GM18858 (cell line): ENCODE results near the gene DSTN.

Source experiments
- ATAC-seq: cut with Tn5 transposase; IDR thresholded peaks from one replicate; pipeline ENCODE4 v1.9.1; 2021; ENCODE audit not compliant: unreplicated experiment

Gene DSTN

GRCh38 chr20:17579369-17580039 lies 9.6 kb downstream of the DSTN start:
- ATAC-seq: no peak

- no peak for ATAC-seq
Measured at GRCh38 chr20:17580895-17581294, 11.0 kb downstream of the DSTN start.

DNA sequence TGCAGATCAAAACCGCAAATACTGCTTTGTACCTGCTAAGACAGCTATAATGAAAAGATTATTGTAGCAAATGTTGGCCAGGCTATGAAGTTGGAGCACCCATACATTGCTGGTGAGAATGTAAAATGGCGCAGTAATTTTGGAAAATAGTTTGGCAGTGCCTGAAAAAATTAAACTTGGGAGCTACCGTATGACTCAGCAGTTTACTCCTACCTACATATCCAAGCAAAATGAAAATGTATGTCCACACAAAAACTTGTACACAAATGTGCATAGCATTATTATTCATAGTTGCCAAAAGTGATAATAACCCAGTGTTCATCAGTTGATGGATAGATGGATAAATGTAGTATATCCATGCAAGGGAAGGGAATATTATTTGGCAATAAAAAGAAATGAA lies 13.3 kb downstream of the DSTN start:
- ATAC-seq: no peak

GRCh38 chr20:17584689-17585088 lies 14.8 kb downstream of the DSTN start:
- no peak for ATAC-seq

- ATAC-seq: no peak
Measured at GRCh38 chr20:17586250-17586649, 16.4 kb downstream of the DSTN start.

DNA sequence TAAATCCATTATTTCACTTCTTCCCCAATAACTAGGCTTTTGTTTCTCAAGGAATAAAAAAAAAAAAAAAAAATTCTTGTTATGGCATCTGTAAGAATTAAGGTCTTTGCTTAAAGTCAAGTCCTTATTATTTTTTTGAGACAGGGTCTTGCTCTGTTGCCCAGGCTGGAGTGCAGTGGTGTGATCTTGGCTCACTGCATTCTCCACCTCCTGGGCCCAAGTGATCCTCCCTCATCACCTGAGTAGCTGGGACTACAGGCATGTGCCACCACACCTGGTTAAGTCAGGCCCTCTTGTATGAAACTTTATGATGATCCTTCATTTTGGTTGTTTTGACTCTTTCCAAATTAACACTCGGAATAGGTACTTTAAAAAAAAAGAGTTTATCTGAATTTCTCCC lies 17.3 kb downstream of the DSTN start:
- no peak for ATAC-seq

DNA sequence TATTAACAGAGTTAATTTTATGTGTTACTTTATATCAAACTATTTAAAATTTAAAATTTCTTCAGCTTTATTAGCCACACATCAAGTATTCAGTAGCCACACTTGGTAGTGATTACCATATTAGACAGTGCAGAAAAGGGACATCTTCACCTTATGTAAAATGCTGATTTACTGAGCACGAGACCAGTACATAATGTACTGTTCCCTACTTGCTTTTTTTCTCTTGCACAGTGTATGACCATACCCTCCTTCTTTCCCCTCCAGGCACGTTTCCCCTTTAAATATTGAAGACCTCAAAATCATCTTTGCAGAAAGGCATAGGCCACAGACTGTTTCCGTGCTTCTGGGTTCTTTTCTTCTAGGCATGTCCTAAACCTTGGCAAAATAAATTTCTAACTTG lies 17.9 kb downstream of the DSTN start:
- ATAC-seq: no peak

DNA sequence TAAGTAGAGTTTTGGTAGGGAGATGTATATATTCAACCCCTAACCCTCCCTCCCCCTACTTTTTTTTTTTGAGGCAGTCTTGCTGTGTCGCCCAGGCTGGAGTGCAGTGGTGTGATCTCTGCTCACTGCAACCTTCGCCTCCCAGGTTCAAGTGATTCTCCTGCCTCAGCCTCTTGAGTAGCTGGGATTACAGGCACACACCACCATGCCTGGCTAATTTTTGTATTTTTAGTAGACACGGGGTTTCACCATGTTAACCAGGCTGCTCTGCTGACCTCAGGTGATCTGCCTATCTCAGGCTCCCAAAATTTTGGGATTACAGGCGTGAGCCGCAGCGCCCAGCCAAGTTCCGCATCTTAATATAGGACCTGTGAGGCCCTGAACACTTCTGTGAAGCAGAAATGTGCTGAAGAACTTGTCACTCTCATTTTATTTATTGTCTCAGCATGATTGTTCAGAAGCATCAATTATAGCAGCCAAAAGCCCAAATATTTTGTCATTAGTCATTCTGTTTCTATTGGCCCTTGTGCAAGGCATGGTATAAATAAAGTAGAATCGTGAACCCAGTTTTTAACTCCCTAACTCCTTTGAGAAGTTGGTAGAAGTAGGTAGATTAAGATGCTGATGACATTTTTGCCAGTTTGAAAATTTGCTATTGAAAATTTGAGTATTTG lies 19.4 kb downstream of the DSTN start:
- ATAC-seq: no peak

GRCh38 chr20:17590245-17590644 lies 20.4 kb downstream of the DSTN start:
- no peak for ATAC-seq

DNA sequence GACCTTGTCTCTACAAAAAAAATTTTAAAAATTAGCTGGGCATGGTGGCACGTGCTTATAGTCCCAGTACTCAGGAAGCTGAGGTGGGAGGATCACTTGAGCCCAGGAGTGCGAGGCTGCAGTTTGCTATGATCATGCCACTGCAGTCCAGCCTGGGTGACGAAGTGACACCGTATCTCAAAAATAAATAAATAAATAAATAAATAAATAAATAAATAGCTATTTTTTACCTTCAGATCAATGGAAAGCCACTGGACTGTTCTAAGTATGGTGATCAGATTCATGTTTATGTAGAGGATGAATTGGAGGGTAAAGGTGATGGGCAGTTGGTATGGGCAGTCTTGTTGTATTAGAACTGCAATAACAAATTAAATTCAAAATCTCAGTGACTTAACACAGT lies 24.0 kb downstream of the DSTN start:
- ATAC-seq: no peak

DNA sequence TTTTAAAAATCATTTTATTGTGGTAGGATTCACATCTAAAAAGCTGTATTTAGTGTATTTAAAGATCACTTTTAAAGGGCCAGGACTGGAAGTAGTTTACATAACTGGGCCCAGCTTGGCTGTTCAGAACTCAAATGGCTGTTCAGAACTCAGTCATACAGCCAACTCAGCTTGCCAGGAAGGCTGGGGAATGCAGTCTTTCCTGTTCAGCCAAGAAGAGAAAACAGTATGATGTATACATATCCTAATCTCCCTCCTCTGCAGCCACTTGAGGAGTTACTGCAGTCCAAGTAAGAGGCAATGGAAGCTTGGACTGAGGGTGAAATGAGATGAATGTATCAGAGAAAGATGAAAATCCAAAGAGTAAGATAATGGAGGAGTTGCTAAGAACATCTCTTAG lies 24.6 kb downstream of the DSTN start:
- no peak for ATAC-seq

GRCh38 chr20:17595856-17596255 lies 26.0 kb downstream of the DSTN start:
- ATAC-seq: no peak

DNA sequence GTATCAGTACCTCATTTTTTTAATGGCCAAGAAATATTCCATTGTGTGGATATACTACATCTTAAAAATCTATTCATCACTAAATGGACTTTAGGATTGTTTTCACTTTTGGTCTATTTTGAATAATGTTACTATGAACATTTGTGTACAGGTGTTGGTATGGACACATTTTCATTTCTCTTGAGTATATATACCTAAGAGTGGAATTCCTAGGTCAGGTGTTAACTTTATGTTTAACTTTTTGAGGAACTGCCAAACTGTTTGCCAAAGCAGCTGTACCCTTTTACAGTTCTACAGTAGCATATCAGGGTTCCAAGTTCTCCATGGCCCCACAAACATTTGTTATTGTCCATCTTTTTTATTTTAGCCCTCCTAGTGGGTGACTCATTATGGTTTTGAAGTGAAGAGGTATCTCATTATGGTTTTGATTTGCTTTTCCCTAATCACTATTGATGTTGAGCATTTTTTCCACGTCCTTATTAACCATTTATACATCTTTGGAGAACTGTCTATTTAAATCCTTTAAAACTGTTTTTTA lies 28.2 kb downstream of the DSTN start:
- ATAC-seq: no peak

DNA sequence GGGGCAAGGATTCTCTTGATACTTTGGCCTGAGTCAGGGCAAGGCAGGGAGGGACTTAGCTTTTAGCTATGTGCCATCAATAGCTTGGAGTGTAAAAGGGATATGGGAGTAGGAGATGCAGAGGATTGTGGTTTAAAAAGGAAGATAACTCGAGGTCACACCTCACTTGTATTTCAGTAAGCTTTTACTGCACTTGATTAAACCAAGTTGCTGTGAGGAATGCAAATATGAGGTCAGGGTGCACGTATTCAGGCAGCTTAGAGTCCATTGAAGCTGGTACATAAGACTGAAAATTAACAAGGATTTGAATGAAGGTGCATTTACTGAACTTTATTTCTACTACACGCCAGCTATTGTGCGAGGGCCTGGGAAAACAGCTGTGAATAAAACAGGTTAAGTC lies 32.1 kb downstream of the DSTN start:
- ATAC-seq: no peak

GRCh38 chr20:17602493-17602892 lies 32.6 kb downstream of the DSTN start:
- ATAC-seq: no peak

DNA sequence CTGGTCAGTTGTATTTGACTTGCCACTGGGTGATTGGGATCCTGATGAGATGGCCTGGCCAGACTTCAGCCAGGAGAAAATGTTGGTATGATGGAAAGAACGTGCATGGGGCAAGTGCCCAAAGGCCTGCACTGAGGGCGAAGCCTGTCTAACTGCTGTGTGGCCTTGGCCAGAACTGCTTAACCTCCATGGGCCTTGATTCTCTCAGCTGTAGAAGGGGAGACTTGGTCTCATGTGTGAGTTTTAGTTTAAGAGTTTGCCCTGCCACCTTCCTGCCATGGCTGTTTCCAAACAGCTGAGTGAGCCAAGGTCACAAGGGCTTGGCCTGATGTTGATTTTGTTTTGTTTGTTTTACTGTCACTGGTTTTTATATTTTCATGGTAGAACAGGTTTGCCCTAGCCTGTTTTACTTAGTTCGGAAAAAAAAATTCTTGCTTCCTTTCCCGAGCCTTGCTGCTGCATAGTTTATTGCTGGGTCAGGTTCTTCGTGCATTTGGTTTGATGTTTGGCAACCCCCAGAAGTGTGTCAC lies 35.3 kb downstream of the DSTN start:
- ATAC-seq: no peak

- no peak for ATAC-seq
Measured at GRCh38 chr20:17606001-17606400, 36.1 kb downstream of the DSTN start.

- no peak for ATAC-seq
Measured at GRCh38 chr20:17608701-17609497, 39.0 kb downstream of the DSTN start.

GRCh38 chr20:17609811-17610377 lies 40.0 kb downstream of the DSTN start:
- no peak for ATAC-seq

GRCh38 chr20:17610566-17611289 lies 40.9 kb downstream of the DSTN start:
- ATAC-seq: no peak

- ATAC-seq: no peak
Measured at GRCh38 chr20:17611290-17611539, 41.3 kb downstream of the DSTN start.
